ENCODE data around the gene ABCC4.
"Not testable (repeated sequence)": the region's sequence is repeated elsewhere in the genome, so short reads cannot be mapped to it uniquely, and the experiment has no call there.

ABCC4 gene

DNA sequence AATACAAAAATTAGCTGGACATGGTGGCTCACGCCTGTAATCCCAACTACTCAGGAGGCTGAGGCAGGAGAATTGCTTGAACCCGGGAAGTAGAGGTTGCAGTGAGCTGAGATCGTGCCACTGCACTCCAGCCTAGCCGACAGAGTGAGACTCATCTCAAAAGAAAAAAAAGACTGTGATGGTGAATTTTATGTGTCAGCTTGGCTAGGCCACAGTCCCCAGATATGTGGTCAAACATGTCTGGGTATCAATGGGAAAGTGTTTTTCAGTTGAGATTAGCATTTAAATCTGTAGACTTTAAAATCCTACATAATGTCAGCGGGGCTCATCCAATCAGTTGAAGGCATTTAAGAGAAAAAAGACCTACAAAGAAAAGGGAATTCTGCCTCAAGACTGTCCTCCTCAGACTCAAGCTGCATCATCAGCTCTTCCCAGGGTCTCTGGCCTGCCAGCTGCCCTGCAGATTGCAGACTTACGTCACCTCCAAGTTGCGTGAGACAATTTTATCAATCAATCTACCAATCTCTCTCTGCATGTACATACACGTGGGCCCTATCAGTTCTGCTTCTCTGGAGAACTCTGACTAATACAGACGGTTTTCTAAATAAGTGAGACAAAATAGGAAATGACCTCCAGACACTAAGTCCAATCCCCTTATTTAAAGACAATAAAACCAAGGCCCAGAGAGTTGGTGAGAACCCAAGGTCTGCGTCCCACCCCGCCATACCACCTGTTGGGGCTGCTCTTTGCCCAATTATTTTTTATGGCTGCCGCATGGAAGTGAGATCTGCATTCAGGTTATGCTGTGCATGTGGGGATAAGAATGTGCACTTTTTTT lies 99.2 kb downstream of the ABCC4 start:
- in situ Hi-C loops (cut with MboI; ENCODE audit: low sequenced_read_pairs), result no loop called here

DNA sequence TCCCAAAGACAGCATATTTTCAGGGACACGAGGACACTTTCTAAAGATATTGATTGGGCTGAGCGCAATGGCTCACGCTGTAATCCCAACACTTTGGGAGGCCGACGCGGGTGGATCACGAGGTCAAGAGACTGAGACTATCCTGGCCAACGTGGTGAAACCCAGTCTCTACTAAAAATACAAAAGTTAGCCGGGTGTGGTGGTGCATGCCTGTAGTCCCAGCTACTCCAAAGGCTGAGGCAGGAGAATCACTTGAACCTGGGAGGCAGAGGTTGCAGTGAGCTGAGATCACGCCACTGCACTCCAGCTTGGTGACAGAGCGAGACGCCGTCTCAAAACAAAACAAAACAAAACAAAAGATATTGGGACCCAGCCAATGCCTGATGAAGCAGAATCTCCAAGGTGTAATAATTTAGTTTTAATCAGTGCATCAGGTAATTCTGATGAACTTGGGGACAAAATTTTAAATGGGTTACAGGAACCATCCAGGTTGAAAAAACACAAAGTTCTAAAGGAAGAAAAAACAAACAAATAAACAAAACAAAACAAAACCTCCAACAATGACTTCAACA lies 100.8 kb downstream of the ABCC4 start:
- in situ Hi-C loops (cut with MboI; ENCODE audit: low sequenced_read_pairs), result not testable (repeated sequence)

DNA sequence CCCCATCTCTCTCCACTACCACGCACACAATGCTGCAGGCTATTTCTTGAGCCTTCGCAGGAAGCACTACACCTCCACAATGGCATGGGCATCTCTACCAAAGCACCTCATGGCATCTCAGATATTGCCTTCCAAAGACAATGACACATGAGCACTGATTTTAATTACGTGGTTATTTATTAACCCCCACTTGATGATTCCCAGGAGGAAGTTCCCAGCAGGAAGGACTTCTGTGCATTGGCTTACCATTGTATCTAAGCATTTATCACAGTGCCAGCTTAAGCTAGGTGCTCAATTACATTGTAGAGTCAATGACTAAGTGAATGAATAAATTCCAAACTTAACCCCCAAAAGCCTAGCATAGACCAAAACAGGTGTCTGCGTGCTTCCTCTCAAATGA lies 101.4 kb downstream of the ABCC4 start:
- in situ Hi-C loops (cut with MboI; ENCODE audit: low sequenced_read_pairs), result loop anchor here (10.0 to 25.0 kb wide), 2 partner anchors 275 to 612 kb away; no protein-coding TSS in a partner anchor

DNA sequence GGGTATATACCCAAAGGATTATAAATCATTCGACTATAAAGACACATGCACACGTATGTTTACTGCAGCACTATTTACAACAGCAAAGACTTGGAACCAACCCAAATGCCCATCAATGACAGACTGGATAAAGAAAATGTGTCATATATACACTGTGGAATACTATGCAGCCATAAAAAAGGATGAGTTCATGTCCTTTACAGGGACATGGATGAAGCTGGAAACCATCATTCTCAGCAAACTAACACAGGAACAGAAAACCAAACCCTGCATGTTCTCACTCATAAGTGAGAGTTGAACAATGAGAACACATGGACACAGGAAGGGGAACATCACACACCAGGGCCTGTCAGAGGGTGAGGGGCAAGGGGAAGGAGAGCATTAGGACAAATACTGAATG lies 102.6 kb downstream of the ABCC4 start:
- in situ Hi-C loops (cut with MboI; ENCODE audit: low sequenced_read_pairs), result loop anchor here (10.0 to 25.0 kb wide), 2 partner anchors 276 to 614 kb away; no protein-coding TSS in a partner anchor

DNA sequence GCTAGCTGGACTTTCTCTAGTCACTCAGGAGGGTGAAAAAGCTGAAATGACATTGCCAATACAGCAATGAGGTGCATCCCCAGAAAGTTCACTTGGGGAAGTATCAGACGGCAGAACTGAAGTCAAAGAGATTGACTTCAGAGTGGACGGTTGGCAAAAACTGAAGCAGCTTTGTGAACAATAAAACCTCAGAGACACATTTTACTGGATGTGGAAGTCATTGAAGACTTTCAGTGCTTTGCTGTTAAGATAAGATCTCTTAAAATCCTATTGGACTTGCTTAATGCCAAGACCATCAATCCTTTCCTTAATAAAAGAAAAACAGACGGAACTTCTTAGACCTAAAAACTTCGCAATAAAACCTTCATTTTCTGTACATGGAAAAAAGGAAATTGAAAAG lies 103.7 kb downstream of the ABCC4 start:
- in situ Hi-C loops (cut with MboI; ENCODE audit: low sequenced_read_pairs), result loop anchor here (10.0 to 25.0 kb wide), 2 partner anchors 277 to 615 kb away; no protein-coding TSS in a partner anchor

DNA sequence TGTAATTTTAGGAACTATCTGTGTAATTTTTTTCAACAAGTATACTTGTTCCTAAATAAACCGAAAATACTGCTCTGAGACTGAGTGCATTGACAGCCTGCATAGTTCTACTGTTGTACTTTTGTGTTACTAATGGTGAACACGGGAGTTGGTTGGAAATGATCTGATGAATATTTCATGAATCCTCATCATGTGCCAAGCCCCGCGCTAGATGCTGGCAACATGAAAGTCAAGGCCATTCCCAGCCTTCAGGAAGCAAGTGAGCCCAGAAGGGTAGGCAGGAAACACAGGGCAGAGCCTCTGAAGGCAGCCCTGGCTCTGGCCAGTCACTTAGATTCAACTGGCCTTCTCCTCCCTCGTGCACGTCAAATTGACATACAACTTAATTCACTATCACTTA lies 106.1 kb downstream of the ABCC4 start:
- in situ Hi-C loops (cut with MboI; ENCODE audit: low sequenced_read_pairs), result loop anchor here (10.0 to 25.0 kb wide), 2 partner anchors 280 to 617 kb away; no protein-coding TSS in a partner anchor

DNA sequence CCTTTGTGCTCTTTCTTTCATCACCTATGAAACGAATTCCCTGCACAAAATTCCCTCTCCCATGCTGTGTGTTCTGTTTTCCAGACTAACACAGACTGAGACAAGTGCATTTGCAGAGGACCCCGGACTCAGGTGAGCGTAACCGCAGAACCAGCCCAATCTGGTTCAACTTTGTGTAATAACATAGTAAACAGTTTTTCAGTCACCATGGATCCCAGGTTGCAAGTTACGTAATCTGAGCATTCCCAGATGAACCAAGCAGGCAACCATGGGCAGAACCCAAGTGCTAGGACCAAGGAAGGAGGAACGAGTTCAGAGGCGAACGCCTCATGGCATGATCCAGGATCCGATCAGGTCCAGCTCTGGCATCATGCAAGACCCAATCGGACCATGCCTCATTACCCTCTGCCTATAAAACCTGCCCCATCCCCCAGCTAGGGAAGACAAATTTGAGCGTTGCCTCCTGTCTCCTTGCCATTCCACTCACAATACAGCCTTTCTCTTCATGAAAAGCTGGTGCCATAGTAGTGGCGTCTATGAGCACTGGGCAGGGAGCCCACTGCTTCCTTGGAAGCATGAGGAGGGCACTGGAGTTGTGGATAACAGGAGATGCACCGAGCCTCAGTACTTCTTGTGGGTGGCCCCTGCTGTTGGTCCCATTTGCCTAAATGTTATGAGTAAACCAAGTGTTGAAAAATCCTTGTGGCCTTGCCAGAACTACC lies 107.6 kb downstream of the ABCC4 start:
- in situ Hi-C loops (cut with MboI; ENCODE audit: low sequenced_read_pairs), result loop anchor here (5.0 to 25.0 kb wide), 3 partner anchors 209 to 619 kb away; no protein-coding TSS in a partner anchor

DNA sequence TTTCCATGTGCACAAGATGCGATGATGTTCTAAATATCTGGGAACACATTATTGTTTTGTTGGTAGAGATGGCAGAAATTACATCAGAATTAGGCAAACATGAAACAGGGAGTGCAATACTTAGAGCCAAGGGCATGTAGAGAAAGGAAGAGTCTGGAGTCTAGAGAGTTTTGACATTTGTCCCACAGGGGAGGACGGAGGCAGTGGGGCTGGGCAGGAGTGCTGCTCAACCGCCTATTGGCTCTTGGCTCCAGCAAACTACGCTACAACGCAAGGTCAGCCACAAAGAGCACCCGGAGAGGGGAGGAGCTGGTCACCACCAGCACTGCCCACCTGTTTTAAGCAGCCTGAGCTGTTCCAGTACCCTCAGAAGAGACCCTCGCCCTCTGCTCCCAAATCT lies 108.3 kb downstream of the ABCC4 start:
- in situ Hi-C loops (cut with MboI; ENCODE audit: low sequenced_read_pairs), result loop anchor here (5.0 to 25.0 kb wide), 3 partner anchors 209 to 619 kb away; no protein-coding TSS in a partner anchor

DNA sequence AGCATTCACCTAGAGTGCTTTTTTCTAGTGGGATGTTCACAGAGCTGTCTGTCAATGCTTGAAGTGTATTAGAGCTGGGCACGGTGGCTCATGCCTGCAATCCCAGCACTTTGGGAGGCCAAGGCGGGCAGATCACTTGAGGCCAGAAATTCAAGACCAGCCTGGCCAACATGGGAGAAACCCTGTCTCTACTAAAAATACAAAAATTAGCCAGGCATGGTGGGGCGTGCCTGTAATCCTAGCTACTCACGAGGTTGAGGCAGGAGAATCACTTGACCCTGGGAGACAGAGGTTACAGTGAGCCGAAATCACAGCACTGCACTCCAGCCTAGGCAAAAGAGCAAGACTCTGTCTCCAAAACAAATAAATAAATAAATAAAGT lies 108.7 kb downstream of the ABCC4 start:
- in situ Hi-C loops (cut with MboI; ENCODE audit: low sequenced_read_pairs), result loop anchor here (5.0 to 25.0 kb wide), 3 partner anchors 210 to 620 kb away; no protein-coding TSS in a partner anchor

DNA sequence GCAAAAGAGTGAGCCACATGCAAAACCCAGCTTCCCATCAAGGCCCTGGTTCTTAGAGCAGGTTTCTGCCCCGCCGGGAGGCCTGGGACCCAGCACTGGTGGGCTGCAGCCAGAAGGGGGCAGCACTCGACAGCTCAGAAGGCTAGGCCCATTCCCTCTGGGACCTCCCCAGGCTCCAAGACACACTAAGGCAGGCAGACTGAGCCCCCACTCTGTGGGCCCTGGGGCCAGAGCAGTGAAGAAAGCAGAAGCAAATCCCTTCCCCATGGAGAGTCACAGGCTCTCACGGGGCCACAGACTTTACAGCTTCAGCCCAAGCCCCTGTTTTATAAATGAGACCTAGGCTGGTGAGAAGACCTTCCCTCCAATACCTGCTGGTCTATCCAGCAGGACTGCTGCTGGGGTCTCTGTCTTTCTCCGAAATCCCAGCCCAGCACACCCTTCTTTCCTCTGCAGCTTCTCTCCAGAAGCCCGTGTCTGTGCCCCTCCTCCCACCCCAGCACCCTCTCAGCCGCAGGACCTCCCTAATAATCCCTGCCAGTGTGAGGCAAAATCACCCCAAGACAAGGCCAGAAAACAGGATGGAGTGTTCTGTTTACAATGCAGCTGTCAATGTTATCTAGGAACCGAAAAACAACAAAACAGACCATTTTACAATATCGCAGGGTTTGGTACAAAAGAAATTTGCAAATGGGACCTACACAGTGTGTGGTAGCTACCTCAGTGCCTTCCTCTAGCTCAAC lies 109.3 kb downstream of the ABCC4 start:
- in situ Hi-C loops (cut with MboI; ENCODE audit: low sequenced_read_pairs), result loop anchor here (5.0 to 25.0 kb wide), 3 partner anchors 210 to 620 kb away; no protein-coding TSS in a partner anchor

DNA sequence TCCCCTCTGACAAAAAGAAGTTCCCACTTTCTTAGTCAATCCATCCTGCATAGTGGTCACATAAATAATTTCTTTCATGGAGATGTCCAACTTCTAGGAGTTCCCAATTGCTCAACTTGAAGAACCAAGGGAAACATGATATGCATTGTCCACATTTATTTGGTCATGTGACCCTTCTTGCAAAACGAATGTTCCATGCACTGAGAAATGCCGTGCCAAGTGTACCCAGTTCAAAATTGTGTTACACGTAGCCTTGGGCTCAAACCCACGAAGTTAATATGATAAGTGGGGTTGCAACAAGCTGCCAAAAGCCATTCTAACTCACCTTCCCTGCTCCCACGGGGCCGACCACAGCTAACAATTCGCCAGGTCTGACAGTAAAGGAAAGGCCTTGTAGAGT lies 113.1 kb downstream of the ABCC4 start:
- in situ Hi-C loops (cut with MboI; ENCODE audit: low sequenced_read_pairs), result loop anchor here (25.0 kb wide), 1 partner anchor 624 kb away; no protein-coding TSS in a partner anchor

DNA sequence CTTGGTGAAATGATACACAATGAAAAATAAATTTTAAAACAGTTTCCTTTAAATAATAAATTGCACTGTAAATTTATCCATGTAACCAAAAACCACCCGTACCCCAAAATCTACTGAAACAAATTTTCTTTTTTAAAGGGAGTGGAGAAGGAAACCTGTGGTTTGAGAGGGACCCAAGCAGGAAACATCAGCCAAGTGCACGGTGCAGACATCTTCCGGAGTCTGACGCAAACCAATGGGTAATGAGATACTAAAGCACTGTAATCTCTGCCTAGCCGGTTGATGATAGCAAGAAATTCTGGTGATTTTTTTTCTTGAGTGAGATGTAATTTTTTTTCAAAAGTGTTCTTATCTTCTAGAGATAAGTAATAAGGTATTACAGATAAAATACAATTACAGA lies 115.4 kb downstream of the ABCC4 start:
- in situ Hi-C loops (cut with MboI; ENCODE audit: low sequenced_read_pairs), result loop anchor here (25.0 kb wide), 1 partner anchor 626 kb away; no protein-coding TSS in a partner anchor

DNA sequence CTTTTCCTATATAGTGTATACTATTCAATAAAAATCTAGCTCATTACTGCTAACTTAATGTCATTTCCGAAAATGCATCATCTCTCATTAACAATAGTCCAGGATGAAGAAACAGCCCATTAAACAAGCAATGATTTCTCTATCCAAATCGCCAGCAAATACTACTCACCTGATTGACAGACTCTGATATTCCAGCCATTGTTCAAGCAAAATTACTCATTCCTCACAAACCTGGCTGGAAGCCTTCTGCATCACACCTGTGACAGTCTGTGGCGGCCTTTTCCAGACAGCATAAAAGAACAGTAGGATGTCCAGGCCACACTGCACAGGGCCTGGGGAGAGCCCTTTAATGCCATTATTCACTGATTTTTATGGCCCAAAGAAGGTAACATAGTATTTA lies 115.9 kb downstream of the ABCC4 start:
- in situ Hi-C loops (cut with MboI; ENCODE audit: low sequenced_read_pairs), result loop anchor here (25.0 kb wide), 1 partner anchor 627 kb away; no protein-coding TSS in a partner anchor

DNA sequence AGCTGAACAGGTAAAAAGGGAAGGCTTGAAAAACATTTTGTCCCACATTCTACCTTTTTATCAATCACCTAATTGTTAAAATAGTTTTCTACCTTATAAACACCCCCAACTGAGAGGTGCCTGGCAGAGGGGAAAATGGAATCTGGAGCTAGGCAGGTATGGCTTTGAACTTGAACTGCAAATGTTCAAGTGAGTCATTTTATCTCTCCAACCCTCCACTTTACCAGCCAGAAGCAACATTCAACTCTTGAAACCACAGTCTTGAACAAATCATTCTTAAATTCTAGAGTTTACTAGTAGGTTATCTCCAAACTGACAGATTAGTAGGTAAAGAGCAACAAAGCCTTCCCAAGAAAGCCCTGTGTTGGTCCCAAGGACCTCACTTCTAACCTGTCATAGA lies 116.9 kb downstream of the ABCC4 start:
- in situ Hi-C loops (cut with MboI; ENCODE audit: low sequenced_read_pairs), result loop anchor here (25.0 kb wide), 1 partner anchor 628 kb away; no protein-coding TSS in a partner anchor

DNA sequence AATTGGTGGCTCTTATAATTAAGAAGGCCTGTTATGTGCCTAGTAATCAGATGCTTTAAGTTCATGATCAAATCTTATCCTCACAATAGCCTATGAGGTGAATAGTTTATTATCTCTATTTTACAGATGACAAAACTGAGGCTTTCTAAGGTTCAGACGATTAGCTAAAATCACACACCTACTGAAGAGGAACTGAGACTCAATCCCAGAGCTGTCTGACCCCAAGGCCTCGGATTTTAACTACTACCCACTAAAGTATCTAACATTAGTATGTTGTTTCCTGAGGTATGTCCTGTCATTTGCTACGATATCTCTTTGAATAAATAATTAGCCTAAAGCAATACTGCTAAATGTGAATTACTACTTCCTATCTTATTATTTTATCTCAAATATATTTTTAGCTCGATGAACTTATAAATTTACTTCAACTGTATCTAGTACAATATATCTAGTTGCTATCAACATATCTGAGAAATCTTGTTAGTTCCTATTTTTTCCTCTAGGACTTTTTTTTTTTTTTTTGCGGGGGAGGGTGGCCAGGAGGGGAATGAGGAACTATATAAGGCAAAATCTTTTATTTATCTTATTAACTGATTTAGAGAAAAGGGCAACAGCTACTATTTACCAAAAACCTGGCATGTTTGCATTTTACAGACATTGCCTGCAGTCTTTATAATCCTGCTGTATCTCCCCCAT lies 118.5 kb downstream of the ABCC4 start:
- in situ Hi-C loops (cut with MboI; ENCODE audit: low sequenced_read_pairs), result loop anchor here (25.0 kb wide), 1 partner anchor 630 kb away; no protein-coding TSS in a partner anchor

DNA sequence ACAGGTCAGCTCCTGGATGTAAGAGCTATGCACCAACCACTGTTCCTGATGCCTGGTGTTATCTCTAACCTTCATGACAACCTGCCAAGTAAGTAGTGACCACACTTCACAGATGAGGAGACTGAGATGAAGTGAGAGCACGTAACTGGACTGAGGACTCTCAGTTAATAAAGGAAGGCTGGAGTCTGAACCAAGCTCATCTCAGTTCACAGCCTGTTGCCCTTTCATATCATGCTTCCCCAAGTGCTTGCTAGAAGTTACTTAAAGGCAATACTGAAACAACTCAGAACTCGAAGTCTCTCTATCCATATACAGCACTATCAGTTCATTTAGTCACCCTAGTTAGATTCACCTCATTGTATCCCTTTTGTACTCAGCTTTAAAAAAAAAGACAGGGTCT lies 119.7 kb downstream of the ABCC4 start:
- in situ Hi-C loops (cut with MboI; ENCODE audit: low sequenced_read_pairs), result loop anchor here (25.0 kb wide), 1 partner anchor 631 kb away; no protein-coding TSS in a partner anchor

DNA sequence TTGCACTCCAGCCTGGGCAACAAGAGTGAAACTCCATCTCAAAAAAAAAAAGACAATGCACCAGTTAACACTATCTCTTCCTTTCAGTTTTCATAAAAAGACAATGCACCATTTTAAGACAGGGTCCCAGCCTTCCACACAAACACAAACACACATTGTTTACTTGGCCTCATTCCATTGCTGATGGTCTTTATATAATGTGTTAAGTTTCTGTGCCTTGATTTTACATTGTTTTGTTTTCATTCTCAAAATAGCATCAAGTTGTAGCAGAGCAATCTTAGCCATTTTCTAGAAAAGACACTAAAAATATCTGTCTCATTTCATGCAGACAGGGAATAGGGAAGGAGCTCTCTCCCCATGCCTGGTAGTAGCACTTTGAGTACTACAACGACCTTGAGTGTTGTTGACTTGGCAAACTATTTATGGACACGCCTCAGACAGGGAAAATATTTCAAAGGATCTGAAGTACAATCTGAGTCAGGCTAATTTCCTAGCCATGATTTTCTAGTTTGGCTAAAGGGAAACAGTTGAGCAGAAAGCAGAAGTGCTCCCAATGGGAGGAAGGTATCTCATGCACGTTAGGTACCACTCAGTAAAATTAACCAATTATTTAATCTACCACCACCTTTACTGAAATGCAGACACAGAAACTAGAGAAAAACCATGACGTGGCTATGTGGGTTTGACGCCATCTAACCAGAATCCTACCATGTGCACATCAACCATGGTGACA lies 120.6 kb downstream of the ABCC4 start:
- in situ Hi-C loops (cut with MboI; ENCODE audit: low sequenced_read_pairs), result loop anchor here (25.0 kb wide), 1 partner anchor 632 kb away; no protein-coding TSS in a partner anchor

DNA sequence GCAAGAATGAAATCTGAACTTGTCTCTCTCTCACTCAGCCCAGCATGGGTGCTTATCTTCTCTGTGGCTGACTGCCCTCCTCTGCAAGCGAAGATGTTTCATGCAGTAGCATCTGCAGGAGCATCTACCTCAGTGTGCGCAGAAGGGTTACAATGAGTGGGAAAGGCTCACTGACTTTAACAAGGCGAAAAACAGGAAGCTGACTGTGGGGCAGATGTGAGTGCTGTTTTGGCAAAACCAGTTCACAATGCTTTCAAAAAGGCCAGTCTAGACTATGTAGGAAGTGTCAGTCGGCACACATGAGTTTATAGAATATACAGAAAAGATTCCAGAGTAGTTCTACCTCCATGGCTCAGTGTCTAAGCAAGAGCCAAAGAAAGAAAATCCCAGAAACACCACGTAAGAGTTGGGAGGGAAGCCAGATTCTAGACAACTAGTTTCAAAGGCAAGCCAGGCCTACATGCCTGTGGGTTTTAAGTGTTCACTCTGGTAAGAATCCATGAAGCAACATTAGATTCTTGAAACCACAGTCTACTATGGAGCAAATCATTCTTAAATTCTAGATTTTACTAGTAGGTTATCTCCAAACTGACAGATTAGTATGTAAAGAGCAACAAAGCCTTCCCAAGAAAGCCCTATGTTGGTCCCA lies 124.5 kb downstream of the ABCC4 start:
- in situ Hi-C loops (cut with MboI; ENCODE audit: low sequenced_read_pairs), result loop anchor here (25.0 kb wide), 1 partner anchor 636 kb away; no protein-coding TSS in a partner anchor
